Endodermal cell (in vitro differentiated cells): ENCODE results near the gene CITED2. TPM values are rescaled to one million over a fixed set of nuclear protein-coding genes. Genes with fewer than 3 reads are reported as not detected.

Experiments
- DNase-seq: peaks from one replicate; pipeline ENCODE4 v3.0.0-alpha.2; 2017
- H3K27ac ChIP-seq: 2 replicates; pipeline ENCODE4 v1.5.1; 2013; ENCODE audit warnings: mild to moderate bottlenecking, low read depth, low read length, moderate library complexity
- H3K27me3 ChIP-seq: 2 replicates; pipeline ENCODE4 v1.6.1; 2013; ENCODE audit warnings: mild to moderate bottlenecking, low read length, moderate library complexity; ENCODE audit not compliant: insufficient read depth, control insufficient read depth, poor library complexity, severe bottlenecking
- H3K36me3 ChIP-seq: 2 replicates; pipeline ENCODE4 v1.7.0; 2013; ENCODE audit warnings: mild to moderate bottlenecking, low read length, moderate library complexity; ENCODE audit not compliant: control insufficient read depth, insufficient read depth
- H3K4me1 ChIP-seq: one replicate; pipeline ENCODE4 v1.7.0; 2013; ENCODE audit warnings: low read length; ENCODE audit not compliant: control insufficient read depth, insufficient read depth
- H3K4me3 ChIP-seq: 2 replicates; pipeline ENCODE4 v1.5.1; 2013; ENCODE audit warnings: mild to moderate bottlenecking, low read length, moderate library complexity
- H3K9ac ChIP-seq: 2 replicates; pipeline ENCODE4 v1.6.1; 2013; ENCODE audit warnings: mild to moderate bottlenecking, low read length, moderate library complexity; ENCODE audit not compliant: poor library complexity, severe bottlenecking; ENCODE audit errors: extremely low read depth
- H3K9me3 ChIP-seq: 2 replicates; pipeline ENCODE4 v1.6.1; 2013; ENCODE audit warnings: mild to moderate bottlenecking, low read length, moderate library complexity; ENCODE audit not compliant: control insufficient read depth
- H3K27ac Mint-ChIP-seq: 2 replicates; pipeline ENCODE4 v1.8.0; 2020; ENCODE audit warnings: mixed read lengths
- H3K27me3 Mint-ChIP-seq: 2 replicates; pipeline ENCODE4 v1.8.0; 2021; ENCODE audit warnings: mild to moderate bottlenecking, mixed read lengths; ENCODE audit not compliant: insufficient read depth
- H3K36me3 Mint-ChIP-seq: 2 replicates; pipeline ENCODE4 v1.8.0; 2020; ENCODE audit warnings: low read depth, mixed read lengths
- H3K4me1 Mint-ChIP-seq: 2 replicates; pipeline ENCODE4 v1.8.0; 2020; ENCODE audit warnings: mixed read lengths
- H3K4me3 Mint-ChIP-seq: 2 replicates; pipeline ENCODE4 v1.8.0; 2020; ENCODE audit warnings: mild to moderate bottlenecking, moderate library complexity, mixed read lengths
- H3K9me3 Mint-ChIP-seq: 2 replicates; pipeline ENCODE4 v1.8.0; 2020; ENCODE audit warnings: mild to moderate bottlenecking, mixed read lengths
- WGBS, 2 experiments: methylation state at CpG; one replicate each; pipeline versions ENCODE4 v1.1.5 to v1.1.7; 2013; ENCODE audit warnings: missing lambda C conversion rate in 2 of 2, mixed read lengths in 1 of 2; ENCODE audit not compliant: insufficient coverage in 1 of 2, insufficient read length in 1 of 2; 5-methylcytosine and 5-hydroxymethylcytosine counted together
- total RNA-seq, 2 donors: library from RNA; stranded (reverse); fragmentation: NEBNext Ultra II Directional in 1 of 2; extraction: Animal tissue kit (Norgen Biotek cat#: 25700) in 1 of 2; gene quantifications; 2 replicates in 1 of 2; 3 replicates in 1 of 2; pipeline ENCODE4 v1.2.1, GENCODE V29; 2021
- TF ChIP-seq, protein P1 (sequence below): fragments of 200-600 bp; sonication (generic); conservative IDR thresholded peaks from 2 replicates; pipeline ENCODE4 v1.5.0; 2021; ENCODE audit warnings: antibody characterized with exemption, mild to moderate bottlenecking

Gene CITED2
- total RNA-seq, 2 donors from 2014 or later = 80.2 to 118 TPM

DNA sequence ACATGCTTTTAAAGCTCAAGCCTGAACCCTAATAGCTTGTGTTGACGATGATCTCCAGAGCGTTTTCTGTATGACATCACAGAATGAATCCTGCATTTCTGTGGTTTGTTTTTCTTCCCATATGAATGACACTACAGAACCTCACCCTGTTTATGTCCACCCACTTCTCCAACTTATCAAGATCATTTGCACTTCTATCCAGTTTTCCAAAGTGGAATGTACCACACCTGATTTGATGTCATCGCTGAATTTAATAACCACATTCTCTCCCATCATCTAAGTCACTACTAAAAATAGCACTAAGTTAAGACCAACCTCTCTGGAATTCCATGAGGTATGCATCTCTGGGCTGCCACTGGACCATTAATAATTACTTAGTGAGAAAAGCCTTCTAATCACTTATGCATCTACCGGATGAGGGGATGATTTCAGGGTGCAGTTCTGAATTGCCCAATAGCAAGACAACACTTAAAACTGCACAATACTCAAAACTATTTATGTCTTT is 33.3 kb upstream of the CITED2 start:
- DNase-seq = no peak
- Histone ChIP-seq H3K4me3 (no peak overlapping the region), H3K27ac (no peak overlapping the region), H3K4me1 (no peaks in the 10 kb centered on the region), H3K9me3 (no peaks in the 10 kb centered on the region), H3K36me3 (no peaks in the 10 kb centered on the region), H3K27me3 (no peaks in the 10 kb centered on the region), H3K9ac (no peak overlapping the region)
- H3K27me3 Mint-ChIP-seq = no peaks in the 10 kb centered on the region
- H3K36me3 Mint-ChIP-seq = no peaks in the 10 kb centered on the region
- whole genome bisulfite sequencing, 2 experiments = 92 to 96% methylated on average over 4 of the region's 4 CpGs
- no peak overlapping the region for H3K27ac Mint-ChIP-seq
- no peak overlapping the region for H3K4me3 Mint-ChIP-seq
- H3K9me3 Mint-ChIP-seq = no peaks in the 10 kb centered on the region
- TF ChIP-seq, protein P1, sequence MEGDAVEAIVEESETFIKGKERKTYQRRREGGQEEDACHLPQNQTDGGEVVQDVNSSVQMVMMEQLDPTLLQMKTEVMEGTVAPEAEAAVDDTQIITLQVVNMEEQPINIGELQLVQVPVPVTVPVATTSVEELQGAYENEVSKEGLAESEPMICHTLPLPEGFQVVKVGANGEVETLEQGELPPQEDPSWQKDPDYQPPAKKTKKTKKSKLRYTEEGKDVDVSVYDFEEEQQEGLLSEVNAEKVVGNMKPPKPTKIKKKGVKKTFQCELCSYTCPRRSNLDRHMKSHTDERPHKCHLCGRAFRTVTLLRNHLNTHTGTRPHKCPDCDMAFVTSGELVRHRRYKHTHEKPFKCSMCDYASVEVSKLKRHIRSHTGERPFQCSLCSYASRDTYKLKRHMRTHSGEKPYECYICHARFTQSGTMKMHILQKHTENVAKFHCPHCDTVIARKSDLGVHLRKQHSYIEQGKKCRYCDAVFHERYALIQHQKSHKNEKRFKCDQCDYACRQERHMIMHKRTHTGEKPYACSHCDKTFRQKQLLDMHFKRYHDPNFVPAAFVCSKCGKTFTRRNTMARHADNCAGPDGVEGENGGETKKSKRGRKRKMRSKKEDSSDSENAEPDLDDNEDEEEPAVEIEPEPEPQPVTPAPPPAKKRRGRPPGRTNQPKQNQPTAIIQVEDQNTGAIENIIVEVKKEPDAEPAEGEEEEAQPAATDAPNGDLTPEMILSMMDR = no peak
- no peaks in the 10 kb centered on the region for H3K4me1 Mint-ChIP-seq

DNA sequence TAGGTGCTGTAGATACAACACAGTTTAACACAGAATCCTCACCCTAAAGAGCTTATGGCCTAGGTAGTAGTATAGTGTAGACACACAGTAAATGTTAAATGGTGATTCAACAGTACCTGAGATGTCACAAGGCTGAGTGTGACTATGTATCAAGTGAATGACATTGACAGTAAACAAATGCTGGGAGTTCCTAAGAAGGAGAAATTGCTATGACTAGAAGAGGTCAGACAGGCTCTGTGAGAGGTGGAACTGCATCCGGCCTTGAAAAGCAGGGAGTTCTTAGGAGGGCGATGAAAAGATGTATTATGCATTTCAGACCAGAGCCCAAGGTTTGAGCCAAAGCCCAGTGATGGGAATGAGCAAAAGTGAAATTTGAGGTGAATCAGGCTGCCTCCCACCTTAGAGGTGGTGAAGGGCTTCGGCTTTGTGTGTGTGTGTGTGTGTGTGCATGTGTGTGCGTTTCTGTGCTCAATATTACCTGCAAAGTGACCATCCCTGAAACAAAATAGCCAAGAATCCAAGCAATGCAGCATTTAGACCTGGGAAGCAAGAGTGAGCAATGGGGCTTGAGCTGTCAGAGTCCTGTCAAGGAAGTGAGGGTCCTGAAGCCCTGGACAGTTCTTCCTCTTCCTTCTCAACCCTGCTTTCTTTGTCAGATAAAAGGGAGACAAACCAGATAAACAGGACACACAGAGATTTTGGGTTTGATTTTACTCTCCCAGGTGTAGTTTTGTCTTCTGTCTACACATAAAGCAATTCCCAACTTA is 32.3 kb upstream of the CITED2 start:
- no peaks in the 10 kb centered on the region for H3K27me3 ChIP-seq
- TF ChIP-seq, protein P1 = no peak
- no peaks in the 10 kb centered on the region for H3K4me1 ChIP-seq
- no peak overlapping the region for H3K27ac ChIP-seq
- DNase-seq = no peak
- H3K4me1 Mint-ChIP-seq = no peaks in the 10 kb centered on the region
- no peak overlapping the region for H3K27ac Mint-ChIP-seq
- 93 to 94% methylated on average over 2 to 4 of the region's 4 CpGs for WGBS, 2 experiments
- H3K4me3 Mint-ChIP-seq = no peak overlapping the region
- no peaks in the 10 kb centered on the region for H3K36me3 ChIP-seq
- H3K9me3 ChIP-seq = no peaks in the 10 kb centered on the region
- no peaks in the 10 kb centered on the region for H3K9me3 Mint-ChIP-seq
- H3K27me3 Mint-ChIP-seq = peaks cover 1% of the 10 kb centered on the region
- no peak overlapping the region for H3K4me3 ChIP-seq
- no peaks in the 10 kb centered on the region for H3K36me3 Mint-ChIP-seq
- no peak overlapping the region for H3K9ac ChIP-seq

DNA sequence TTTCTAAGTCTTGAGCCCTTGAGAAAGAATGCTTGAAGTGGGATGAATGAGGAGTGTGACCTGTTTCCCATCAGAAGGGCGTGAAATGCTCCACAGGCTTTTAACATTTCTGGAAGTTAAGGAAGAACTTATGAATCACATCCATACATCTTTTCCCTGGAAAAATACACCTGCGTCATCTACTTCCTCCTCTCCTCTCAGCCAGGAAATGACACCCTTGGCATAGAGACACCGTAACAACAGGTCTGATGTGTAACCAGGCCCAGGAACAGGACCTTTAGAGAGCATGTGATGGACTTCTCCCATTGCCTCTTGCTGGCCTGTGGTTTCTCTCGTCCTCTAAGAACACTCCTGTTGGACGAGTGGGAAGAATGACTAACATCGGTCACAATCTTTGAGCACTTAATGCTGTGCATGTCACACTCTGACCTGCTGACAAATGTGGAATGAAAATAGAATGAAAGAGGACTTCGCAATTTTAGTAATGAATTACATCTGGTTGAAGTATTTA is 28.5 kb upstream of the CITED2 start:
- no peak overlapping the region for H3K4me3 Mint-ChIP-seq
- peaks cover 35% of the 10 kb centered on the region for H3K27me3 Mint-ChIP-seq
- WGBS, 2 experiments = 94 to 96% methylated on average over 3 to 7 of the region's 7 CpGs

More for the DNA sequence above, 28.5 kb upstream of the CITED2 start:
- Histone ChIP-seq H3K9ac (no peak overlapping the region), H3K4me1 (no peaks in the 10 kb centered on the region), H3K27me3 (no peaks in the 10 kb centered on the region), H3K9me3 (no peaks in the 10 kb centered on the region), H3K27ac (no peak overlapping the region), H3K4me3 (no peak overlapping the region), H3K36me3 (no peaks in the 10 kb centered on the region)
- TF ChIP-seq, protein P1 = no peak
- DNase-seq = no peak
- Mint-ChIP-seq H3K4me1 (no peaks in the 10 kb centered on the region), H3K9me3 (no peaks in the 10 kb centered on the region), H3K36me3 (no peaks in the 10 kb centered on the region), H3K27ac (no peak overlapping the region)
